SHP77 (cell line): Measurements from ENCODE around the gene HAPSTR1.
"Not testable (repeated sequence)": the region's sequence is repeated elsewhere in the genome, so short reads cannot be mapped to it uniquely, and the experiment has no call there.

Experiments used
- DNase-seq, 2 experiments: peaks; one replicate each; lab custom pipeline; 2025; lab: John Stamatoyannopoulos, UW

Gene HAPSTR1

DNA sequence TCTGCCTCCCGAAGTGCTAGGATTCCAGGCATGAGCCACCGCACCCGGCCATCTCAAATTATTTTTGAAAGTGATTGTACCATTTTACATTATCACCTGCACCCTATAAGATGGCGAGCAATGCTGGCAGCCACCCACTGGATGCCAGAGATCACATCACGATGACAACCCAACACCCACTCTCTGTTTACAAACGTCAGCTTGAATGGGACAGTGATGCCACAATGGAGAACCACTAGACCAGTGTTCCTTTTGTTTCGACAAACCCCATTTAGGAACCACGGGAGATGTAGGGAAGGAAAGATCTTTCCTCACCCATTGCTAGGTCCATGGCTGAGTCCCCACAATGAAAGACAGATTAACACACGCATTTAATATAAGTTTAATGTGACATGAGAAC lies 20.1 kb upstream of the HAPSTR1 start:
- no peak for DNase-seq

DNA sequence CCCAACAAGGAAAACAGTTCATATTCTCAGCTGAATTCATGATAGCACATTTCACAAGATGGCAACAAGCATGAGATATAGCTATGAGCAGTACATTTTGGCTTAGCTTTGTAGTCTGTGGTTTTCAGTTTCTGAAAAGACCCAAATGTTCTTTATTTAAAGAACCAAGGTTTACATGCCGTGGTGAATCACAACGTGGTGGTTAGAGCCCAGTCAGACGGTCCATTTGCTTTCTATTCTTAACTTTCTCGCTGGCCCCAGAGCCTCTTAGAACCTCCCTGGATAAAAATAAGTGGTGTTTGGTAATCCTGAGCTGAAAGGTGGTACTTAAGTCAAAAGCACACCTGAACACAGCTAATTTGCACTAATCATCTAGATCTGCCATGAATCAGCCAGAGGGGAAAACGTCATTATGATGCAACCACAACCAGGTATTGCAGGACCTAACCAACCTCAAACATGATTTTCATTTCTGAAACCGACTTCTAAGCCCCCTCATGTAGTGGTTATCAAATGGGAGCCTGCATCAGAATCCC lies 18.6 kb upstream of the HAPSTR1 start:
- no peak for DNase-seq

DNA sequence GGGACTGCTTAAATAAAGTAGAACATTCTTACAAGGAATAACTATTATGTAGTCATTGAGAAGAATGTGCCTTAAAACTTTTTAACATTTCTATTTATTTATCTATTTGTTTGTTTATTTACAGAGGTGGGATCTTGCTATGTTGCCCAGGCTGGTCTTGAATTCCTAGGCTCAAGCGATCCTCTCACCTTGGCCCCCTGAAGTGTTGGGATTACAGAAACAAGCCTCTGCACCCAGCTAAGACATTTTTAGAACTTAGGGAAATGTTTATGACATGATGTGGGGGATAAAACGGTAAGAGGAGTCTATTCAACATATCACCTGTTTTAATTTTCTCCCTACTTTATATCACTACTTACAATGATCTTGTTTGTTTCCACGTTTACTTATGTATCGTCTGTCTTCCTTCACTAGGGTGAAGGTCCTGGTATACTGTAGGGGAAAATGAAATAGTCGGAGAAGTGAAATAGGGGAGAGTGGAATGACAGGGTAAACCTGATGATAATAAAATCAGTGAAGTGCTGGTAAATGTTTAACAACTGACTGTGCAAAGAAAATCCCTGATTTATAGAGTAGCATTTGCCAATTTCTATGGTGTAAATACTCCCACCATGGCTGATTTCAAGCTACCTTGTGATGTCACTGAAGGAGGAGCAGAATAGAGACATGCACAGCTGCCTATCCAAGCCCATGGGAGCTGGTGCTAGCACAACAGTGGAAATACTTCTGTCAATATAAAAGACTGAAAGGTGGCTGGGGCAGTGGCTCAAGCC lies 16.0 kb upstream of the HAPSTR1 start:
- no peak for DNase-seq

DNA sequence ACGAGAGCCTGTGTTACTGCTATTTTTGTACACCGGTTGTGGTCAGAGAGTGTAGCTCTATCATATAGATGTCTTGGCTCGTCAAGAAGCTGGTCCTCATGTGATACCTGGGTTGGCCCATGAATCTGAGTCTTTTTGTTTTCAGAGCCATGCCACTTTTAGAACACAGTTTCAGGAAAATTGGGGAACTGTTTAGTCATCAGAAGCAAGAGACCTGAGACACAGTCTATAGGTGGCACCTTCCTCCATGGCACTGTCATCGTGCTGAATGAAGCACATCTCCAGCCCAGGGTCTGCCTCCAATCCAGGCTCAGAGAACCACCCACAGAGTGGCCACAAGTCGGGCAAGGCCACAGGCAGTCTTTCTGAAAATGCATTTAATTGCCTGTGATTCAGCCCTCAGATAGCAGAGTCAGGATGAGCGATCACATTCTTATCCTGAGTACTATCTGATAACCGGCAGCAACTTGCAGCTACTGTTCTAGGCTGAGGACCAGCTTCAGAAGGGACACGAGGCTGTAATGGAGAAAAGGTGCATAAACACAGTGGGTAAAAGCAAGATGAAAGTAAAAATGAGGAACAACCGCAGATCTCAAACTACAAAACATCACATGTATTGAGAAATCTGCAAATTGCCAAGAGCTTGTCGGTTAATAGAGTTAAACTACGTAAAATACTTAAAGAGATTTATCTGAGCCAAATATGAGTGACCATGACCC lies 14.2 kb upstream of the HAPSTR1 start:
- no peak for DNase-seq

DNA sequence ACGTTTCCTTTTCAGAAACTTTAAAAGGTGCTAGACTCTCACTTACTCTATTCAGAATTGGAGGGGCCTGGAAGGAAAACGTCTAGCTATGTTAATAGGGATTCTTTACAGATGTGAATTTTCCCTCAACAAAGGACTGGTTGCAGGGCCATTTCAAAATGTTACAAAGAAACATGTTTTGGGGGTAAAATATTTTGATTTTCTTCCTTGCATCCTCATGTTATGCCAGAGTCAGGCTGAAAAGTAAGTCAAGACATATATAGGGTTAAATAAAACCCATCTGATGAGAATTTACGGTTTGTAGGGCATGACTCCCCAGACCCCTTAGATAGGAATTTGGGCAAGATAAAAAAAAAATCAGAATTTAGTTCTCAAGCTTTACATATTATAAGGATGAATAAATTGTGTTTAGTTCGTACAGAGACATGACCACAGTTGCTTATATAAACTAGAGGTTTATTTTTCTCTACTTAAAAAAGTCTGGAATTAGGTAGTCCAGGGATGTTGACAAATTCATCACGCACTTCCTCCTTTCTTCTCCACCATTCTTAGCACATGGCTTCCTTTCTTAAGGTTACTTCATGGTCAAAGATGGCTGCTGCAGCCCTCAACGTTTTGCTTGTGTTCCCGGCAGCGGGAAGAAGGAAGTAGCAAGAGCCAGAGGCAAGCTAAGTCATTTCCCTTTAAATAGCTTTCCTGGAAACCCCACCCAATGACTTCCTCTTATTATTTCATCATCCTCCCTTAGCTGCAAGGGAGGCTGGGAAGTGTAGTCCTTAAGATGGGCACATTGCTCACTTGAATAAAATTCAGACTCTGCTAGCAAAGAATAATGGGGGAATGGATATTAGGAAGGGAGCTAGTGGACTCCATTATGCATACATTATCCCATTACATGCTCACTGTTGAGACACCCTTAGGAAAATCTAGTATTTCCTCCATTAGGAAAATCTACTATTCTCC lies 12.7 kb upstream of the HAPSTR1 start:
- DNase-seq, result peak; percentile 9 to 59

DNA sequence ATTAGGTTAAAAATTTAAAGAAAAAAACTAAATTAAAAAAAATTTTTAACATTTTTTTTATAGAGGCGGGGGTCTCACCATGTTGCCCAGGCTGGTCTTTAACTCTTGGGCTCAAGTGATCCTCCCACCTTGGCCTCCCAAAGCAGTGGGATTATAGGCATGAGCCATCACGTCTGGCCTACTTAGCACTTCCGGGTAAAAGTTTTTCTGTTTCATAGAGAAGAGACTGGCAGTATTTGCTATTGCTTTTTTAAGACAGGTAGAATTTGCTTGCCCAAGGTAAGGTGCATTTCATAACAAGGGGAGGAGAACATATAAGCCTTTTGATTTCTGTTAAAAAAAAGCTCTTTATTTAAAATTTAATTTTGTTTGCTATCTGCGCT lies 12.0 kb upstream of the HAPSTR1 start:
- DNase-seq, result no peak

DNA sequence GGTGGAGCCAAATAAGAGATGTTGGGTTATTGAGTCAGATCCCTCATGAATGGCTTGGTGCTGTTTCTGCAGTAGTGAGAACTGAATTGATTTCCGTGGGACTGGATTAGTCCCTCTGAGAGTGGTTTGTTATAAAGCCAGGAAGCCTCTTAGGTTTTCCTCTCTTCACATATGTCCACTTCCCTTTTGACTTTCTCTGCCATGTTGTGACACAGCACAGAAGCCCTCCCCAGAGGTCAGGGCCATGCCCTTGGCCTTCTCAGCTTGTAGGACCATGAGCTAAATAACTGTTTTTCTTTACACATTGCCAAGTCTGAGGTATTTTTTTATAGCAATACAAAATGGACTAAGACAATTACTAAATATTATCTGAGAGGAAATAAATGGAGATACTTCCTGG lies 10.3 kb upstream of the HAPSTR1 start:
- no peak for DNase-seq

DNA sequence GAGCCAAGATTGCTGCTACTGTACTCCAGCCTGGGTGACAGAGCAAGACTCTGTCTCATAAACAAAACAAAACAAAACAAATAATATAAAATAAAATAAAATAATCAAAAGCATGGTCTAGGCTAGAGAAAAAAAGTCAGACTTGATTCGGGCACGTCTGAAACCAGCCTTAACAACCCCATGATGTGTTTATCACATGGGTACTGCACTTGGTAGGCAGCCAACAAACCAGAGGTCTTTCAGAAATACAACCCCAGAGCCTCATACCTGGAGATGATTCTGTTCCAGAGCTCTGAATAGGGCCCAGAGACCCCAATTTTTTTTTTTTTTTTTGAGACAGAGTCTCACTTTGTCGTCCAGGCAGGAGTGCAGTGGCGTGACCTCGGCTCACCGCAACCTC lies 9.6 kb upstream of the HAPSTR1 start:
- no peak for DNase-seq

DNA sequence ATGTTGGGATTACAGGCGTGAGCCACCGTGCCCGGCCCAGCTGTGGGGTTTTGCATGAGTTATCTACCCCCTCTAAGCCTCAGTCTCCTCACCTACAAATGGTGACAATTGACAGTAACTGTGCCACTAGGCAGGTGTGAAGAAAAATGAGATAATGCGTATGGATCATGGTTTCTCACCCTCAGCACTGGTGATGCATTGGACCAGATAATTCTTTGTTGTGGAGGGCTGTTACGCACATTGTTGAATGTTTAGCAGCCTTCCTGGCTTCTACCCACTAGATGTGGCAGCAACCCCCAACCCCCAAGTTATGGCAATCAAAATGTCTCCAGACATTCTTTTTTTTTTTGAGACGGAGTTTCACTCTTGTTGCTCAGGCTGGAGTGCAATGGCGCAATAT lies 9.0 kb upstream of the HAPSTR1 start:
- no peak for DNase-seq

DNA sequence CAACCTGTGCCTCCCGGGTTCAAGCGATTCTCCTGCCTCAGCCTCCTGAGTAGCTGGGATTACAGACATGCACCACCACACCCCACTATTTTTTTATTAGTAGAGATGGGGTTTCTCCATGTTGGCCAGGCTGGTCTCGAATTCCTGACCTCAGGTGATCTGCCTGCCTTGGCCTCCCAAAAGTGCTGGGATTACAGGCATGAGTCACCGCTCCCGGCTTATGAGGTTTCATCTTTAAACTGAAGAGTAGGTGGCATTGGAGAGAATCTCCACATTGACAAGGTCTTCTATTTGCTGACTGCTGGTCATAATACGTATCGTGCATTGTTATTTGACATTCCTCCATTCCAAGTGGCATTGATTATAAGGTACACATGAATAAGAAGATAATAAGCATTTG lies 3.7 kb upstream of the HAPSTR1 start:
- DNase-seq, result not testable (repeated sequence)

DNA sequence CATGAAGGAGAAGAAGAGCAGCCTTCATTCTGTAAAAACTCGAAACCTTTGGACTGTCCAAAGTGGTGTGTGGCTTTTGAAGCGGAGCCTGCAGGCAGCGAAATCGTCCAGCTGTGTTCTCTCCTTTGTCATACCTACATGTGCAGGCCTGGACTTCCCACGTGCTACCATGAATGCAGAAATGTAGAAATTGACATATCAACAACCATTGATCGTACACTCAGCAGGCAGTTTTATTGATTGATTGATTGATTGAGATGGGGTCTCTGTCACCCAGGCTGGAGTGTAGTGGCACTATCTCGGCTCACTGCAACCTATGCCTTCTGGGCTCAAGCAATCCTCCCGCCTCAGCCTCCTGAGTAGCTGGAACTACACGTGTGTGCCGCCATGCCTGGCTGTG lies 2.6 kb upstream of the HAPSTR1 start:
- no peak for DNase-seq

DNA sequence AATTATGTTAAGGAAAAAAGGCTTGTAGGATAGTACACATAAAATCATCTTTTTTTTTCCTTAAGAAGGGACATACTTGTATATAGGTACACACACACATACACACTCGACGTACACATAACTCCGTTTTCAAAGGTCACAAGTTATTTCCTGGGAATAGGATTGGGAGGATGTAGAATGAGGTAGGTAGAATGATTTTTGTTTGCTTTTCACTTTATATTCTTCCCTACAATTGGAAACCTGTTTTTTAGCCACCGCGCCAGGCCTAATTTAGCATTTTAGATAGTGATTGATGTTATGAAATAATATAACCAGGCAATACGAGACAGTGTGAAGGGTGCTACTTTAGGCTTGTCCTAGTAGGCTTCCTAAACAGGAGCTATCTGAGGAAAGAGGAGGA lies 1.8 kb upstream of the HAPSTR1 start:
- DNase-seq, result no peak

DNA sequence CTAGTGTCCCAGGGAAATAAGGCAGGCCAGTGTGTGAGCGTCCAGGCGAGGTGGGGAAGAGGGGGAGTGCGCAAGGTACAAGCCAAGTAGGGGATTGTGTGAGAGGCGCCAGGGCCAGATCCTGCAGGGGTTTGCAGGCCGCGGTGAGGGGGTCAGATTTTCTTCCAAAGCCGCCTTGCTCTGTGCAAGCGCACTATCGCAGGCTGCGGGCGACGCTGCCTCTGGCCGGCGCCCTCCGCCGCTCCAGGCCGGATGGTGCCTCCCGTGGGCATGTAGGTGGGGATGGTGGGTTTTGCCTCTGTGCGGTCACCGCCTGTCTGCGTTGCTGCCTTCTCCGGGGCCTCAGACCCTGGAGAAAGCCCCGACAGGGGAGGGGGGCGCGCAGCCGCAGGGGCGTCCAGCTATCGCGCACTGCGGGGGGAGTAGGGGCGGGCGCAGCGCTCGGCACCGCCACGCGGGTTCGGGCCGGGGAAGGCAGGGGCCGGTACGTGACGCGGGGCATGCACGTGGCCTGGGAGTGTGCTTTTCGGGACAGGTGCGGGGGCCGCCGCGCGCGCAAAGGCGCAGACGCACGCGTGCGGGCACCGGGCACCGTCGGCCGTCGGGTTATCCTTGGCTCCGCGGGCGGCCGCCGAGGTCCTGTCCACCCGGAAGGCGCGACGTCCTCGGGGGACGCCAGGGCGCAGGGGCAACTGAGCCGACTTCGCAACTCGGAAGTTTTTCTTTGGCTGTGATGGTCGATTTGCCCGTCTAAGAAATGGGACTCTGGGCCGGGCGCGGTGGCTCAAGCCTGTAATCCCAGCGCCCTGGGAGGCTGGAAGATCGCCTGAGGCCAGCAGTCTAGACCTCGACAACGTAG lies 1.1 kb upstream of the HAPSTR1 start:
- peak in 1 of 2 experiments; percentile 20 for DNase-seq

DNA sequence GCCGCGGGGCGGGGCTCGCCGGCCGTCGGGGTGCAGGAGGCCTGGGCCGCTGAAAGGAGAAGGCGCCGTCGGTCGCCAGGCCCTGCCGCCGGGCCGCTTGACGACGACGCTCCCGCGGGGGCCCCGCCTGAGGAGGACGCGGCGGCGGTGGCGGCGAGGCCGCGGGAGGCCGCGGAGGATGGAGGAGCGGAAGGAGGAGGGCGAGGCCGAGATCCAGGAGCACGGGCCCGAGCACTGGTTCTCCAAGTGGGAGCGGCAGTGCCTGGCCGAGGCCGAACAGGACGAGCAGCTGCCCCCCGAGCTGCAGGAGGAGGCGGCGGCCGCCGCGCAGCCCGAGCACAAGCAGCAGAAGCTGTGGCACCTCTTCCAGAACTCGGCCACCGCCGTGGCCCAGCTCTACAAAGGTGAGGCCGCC lies 430 bp downstream of the HAPSTR1 start:
- no peak for DNase-seq

DNA sequence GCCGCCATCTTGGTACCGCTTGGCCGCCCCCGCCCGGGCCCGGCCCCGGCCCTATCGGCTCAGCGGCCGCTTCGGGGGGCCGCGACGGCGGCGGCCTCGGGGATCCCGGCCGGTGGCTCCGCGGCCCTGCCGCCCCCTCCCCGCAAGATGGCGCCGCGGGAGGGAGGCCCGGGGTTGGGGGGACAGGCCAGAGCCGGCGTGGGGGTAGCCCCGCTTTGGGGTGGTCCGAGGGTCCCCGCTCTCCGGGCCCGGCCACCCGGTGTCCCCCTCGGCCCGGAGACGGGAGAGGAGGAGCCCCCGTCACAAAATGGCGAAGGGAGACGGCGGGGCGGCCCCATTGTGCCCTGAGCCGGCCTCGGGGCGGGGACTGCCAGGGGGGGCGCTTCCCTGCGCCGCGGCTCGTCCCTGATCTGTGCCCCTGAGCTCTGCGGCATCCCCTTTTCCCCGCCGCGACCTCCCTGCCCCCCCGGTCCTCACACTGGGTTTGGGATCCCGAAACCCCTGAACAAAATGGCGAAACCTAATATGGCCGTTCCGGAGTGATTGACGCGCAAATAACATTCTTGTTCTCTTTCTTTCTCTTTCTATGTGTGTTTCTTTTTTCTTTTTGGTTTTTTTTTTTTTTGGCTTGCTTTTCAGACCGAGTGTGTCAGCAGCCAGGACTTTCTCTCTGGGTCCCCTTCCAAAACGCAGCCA lies 986 bp downstream of the HAPSTR1 start:
- DNase-seq, result no peak

DNA sequence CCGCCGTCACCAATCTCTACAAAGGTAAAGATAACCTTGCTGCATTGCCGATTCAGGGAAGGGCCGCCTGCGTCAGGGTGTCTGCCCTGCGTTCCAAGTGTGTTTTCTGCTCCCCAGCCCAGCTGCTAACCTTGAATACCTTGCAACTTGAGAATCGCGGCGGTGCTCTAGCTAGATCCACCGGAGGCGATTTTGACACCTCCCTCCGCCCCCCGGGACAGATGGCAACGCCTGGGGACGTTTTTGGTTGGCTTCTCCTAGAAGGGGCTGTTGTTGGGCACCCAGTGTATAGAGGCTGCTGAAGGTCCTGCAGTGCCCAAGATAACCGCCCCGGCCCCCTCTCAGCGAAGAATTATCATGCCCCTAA lies 1.5 kb downstream of the HAPSTR1 start:
- peak in 1 of 2 experiments; percentile 11 for DNase-seq

DNA sequence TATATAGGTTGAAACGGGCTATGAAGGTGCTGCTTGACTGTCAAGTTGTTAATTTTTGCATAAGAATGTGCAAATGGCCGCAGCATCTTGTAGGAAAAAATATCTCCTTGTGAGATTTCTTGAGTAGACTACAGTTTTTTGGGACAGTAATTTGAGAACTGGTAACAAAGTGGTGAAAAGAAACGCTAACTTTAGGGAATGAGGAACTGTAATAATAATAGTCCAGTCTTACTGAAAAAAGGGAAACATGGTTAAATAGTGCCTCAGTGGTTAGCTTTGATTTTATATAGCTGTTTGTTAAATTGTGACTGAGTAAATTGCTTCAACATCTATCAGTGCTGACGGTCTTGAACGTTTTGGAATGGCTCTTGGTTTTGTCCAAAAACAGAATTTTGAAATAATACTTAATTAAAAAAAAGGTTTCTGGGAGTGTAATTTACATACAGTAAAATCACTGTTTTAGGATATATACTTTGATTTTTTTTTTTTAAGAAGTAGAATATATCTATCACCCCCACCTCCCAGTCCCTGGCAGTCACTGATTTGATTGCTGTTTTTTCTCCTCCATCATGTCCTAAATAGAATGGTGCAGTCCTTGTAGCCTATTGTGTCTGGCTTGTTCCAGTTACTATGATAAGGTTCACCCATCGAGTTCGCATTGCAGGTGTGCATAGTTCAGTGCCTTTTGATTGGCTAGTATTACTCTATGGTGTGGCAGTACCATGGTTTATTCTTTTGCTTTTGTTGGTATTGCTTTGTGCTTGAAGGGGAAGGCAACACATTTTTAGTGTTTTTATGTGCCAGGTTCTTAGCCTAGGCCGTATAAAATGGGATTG lies 2.8 kb downstream of the HAPSTR1 start:
- no peak for DNase-seq

DNA sequence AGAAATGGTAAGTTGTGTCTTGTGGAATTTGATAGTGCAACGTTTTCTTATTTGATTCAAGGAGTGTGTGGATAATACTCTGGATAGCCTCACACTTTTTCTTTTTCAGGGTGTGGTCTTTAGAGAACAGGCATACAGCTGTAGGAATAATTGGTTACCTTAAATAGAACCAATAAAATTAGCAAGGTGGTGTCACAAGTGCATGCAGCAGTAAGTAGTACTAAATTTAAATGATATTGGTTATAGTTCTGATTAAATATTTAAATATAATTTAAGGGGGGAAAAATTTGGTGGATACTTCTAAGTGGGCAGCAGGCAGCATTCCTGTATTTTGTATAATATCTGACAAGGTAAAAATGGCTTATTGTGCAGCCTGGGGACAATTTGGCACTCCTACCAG lies 3.7 kb downstream of the HAPSTR1 start:
- DNase-seq, result no peak

DNA sequence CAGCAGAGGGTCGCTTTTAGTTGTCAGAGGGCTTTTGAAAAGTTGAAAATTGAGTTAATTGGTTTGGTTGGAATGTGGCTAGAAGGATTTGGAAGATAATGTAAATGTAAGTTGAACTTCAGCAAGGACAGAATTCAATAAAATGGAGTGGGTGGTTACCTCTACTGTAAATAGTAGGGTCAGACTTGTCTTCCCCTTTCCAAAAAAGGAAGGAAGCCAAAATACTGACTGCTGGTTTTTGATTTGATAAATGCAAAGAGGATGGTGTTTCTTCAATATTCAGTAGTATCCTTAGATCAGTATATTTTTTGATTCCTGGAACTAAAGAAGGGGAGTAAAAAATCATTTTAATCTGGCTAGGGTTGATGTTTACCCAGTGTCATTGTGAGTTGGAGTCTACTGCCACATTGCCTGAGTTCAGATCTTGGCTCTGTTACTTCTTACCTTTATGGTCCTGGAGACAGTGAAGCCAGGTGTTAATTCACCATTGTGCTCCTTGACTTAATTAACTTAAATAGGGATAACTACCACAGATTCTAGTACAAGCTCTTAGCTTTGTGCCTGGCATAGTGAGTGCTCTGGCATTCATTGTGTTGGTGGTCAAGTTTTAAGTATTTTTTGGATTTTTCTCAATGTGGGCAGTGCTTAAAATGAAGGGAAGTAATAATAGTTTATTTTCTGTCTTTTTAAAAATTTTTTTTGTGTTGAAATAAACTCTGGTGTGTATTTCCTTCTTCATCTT lies 4.4 kb downstream of the HAPSTR1 start:
- DNase-seq, result no peak
